Thoracic aorta (tissue), 2 donors: ENCODE results near the gene GOLGA1. TPM values are rescaled to one million over a fixed set of nuclear protein-coding genes. Genes with fewer than 3 reads are reported as not detected.

Experiments used
- ATAC-seq: fragments of 150-250 bp; one replicate; pipeline ENCODE4 v1.8.0; 2017; ENCODE audit warnings: low read depth; ENCODE audit not compliant: insufficient number of reproducible peaks, low FRiP score
- DNase-seq: peaks from one replicate; pipeline ENCODE4 v3.0.0-alpha.2; 2020; ENCODE audit warnings: low spot score
- H3K27ac ChIP-seq, 2 donors: fragments of 200-600 bp; sonication (generic); 1 replicate in 1 of 2; 2 replicates in 1 of 2; pipeline ENCODE4 v1.5.1; 2016; ENCODE audit warnings: mild to moderate bottlenecking in 2 of 2, moderate library complexity in 2 of 2
- H3K27me3 ChIP-seq: fragments of 200-600 bp; sonication (generic); replicated peaks from 2 replicates; pipeline ENCODE4 v1.6.0; 2016; ENCODE audit warnings: mild to moderate bottlenecking; ENCODE audit not compliant: insufficient read depth
- H3K36me3 ChIP-seq: fragments of 200-600 bp; sonication (generic); one replicate; pipeline ENCODE4 v1.5.1; 2016
- H3K4me1 ChIP-seq, 2 donors: fragments of 200-600 bp; sonication (generic); 1 replicate in 1 of 2; 2 replicates in 1 of 2; pipeline versions ENCODE4 v1.5.1 to v1.6.0; 2016; ENCODE audit warnings: low read depth in 2 of 2, mild to moderate bottlenecking in 1 of 2; ENCODE audit not compliant: control insufficient read depth in 1 of 2
- H3K4me3 ChIP-seq: fragments of 200-600 bp; sonication (generic); 2 replicates; pipeline ENCODE4 v1.5.1; 2016; ENCODE audit warnings: mild to moderate bottlenecking
- H3K9me3 ChIP-seq: fragments of 200-600 bp; sonication (generic); 2 replicates; pipeline ENCODE4 v1.5.1; 2016
- CTCF ChIP-seq: fragments of 200-600 bp; sonication (generic); IDR thresholded peaks from one replicate; pipeline ENCODE4 v1.5.1; 2019; ENCODE audit warnings: antibody characterized with exemption
- total RNA-seq, 2 donors: library from RNA; depleted of rRNA; stranded (reverse); fragments of >200 nt; gene quantifications; one replicate each; pipeline versions ENCODE4 v1.1.0 to v1.2.3, GENCODE V29; 2016

GOLGA1 gene
- total RNA-seq, 2 donors from 2014 or later = 11.6 to 22.2 TPM

- TF ChIP-seq CTCF = no peak
- ATAC-seq = no peak
- Histone ChIP-seq H3K9me3 (no peaks in the 10 kb centered on the region), H3K4me1 (peaks cover 29 to 52% of the 10 kb centered on the region in 2 donors), H3K36me3 (peaks cover 11% of the 10 kb centered on the region), H3K27ac (peak overlapping the region in 1 of 2 donors; percentile 88), H3K27me3 (no peaks in the 10 kb centered on the region), H3K4me3 (peak overlapping the region; percentile 82)
- no peak for DNase-seq
Observed at GRCh38 chr9:124870723-124871122, 70.2 kb downstream of the GOLGA1 start.

- Histone ChIP-seq H3K4me3 (peak overlapping the region; percentile 82), H3K27me3 (no peaks in the 10 kb centered on the region), H3K4me1 (peaks cover 29 to 52% of the 10 kb centered on the region in 2 donors), H3K27ac (peak overlapping the region; percentile 88 to 94), H3K9me3 (no peaks in the 10 kb centered on the region), H3K36me3 (peaks cover 4% of the 10 kb centered on the region)
- no peak for DNase-seq
- no peak for ATAC-seq
- TF ChIP-seq CTCF = no peak
Observed at GRCh38 chr9:124869986-124870560, 70.8 kb downstream of the GOLGA1 start.

- no peak for TF ChIP-seq CTCF
- DNase-seq (no peak), ATAC-seq (no peak)
- peak overlapping the region; percentile 82 for H3K4me3 ChIP-seq
- peaks cover 29 to 52% of the 10 kb centered on the region in 2 donors for H3K4me1 ChIP-seq
- peak overlapping the region; percentile 88 to 94 for H3K27ac ChIP-seq
- no peaks in the 10 kb centered on the region for H3K27me3 ChIP-seq
- no peaks in the 10 kb centered on the region for H3K36me3 ChIP-seq
- H3K9me3 ChIP-seq = no peaks in the 10 kb centered on the region
Observed at GRCh38 chr9:124869466-124869985, 71.4 kb downstream of the GOLGA1 start.

DNA sequence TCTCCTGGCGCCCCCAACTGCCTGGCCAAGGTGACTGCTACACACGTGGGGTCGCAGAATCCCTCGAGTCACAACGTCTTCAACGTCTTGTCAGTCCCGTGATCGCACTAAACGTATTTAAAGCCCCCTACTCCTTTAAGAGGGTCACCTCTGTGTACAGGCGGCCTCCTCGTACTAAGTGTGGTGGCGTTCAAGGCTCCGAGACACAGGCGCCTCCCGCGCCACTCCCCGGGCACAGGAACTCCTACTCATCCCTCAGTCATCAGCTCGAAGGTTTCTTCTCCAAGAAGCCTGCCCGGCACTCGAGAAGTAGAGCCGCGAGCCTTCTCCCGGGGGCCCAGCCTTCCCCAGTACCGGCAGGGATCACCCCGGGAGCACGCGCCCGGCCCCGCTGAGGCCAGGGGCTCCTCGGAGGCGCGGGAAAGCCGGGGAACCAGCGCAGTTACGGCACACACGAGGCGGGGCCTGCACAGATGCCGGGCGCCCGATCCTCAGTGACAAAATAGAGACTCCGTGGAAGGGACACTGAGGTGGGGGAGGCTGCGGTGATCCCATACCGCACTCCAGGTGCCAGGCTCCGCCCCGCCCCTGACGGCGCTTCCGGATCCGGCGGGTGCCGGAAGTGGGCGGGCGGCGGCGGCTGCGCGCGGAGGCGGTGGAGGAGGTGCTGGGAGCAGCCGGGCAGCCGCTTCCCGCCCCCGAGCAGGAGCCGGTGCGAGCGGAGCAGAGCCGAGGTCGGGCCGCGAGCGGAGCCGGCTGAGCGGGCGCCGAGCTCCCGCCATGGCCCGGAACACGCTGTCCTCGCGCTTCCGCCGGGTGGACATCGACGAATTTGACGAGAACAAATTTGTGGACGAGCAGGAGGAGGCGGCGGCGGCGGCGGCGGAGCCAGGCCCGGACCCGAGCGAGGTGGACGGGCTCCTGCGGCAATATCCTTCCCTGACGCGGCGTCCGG, 72.1 kb downstream of the GOLGA1 start:
- H3K27me3 ChIP-seq = no peaks in the 10 kb centered on the region
- peaks cover 29 to 52% of the 10 kb centered on the region in 2 donors for H3K4me1 ChIP-seq
- H3K9me3 ChIP-seq = no peaks in the 10 kb centered on the region
- no peak for TF ChIP-seq CTCF
- no peaks in the 10 kb centered on the region for H3K36me3 ChIP-seq
- peak overlapping the region; percentile 82 for H3K4me3 ChIP-seq
- H3K27ac ChIP-seq = peak overlapping the region; percentile 88 to 94
- DNase-seq = no peak
- ATAC-seq = peak; percentile 84

DNA sequence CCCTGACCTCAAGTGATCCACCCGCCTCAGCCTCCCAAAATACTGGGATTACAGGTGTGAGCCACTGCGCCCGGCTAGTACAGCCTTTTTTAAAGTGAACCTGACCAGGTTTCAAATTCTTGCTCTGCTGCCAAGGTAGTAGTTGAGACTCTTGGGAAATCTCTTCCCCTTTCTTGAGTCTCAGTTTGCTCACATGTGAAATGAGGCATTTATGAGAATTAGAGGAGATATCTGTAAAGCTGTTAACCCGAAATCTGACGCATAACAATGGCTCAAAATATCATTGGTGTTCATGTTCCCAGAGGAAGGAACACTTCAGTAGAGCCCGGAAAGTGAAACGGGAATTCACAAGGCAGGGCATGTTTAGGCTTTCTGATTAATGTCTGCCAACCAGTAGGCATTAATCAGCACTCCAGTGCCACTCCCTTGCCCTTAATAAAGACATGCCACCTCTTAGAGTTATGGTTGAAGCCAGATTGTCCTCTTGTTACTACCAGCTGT, 77.5 kb downstream of the GOLGA1 start:
- Histone ChIP-seq H3K9me3 (no peaks in the 10 kb centered on the region), H3K4me1 (peaks cover 20 to 28% of the 10 kb centered on the region in 2 donors), H3K36me3 (peaks cover 21% of the 10 kb centered on the region), H3K4me3 (no peak overlapping the region), H3K27ac (no peak overlapping the region), H3K27me3 (no peaks in the 10 kb centered on the region)
- no peak for TF ChIP-seq CTCF
- ATAC-seq = no peak
- DNase-seq = no peak
